ENCODE results near the gene WFIKKN1. TPM values are rescaled to one million over a fixed set of nuclear protein-coding genes. Genes with fewer than 3 reads are reported as not detected.

The WFIKKN1 gene
- total and polyA plus RNA-seq, 2 of the 4 experiments (the other 2 are of a cell fraction) = 0.10 TPM; not detected in 1

DNA sequence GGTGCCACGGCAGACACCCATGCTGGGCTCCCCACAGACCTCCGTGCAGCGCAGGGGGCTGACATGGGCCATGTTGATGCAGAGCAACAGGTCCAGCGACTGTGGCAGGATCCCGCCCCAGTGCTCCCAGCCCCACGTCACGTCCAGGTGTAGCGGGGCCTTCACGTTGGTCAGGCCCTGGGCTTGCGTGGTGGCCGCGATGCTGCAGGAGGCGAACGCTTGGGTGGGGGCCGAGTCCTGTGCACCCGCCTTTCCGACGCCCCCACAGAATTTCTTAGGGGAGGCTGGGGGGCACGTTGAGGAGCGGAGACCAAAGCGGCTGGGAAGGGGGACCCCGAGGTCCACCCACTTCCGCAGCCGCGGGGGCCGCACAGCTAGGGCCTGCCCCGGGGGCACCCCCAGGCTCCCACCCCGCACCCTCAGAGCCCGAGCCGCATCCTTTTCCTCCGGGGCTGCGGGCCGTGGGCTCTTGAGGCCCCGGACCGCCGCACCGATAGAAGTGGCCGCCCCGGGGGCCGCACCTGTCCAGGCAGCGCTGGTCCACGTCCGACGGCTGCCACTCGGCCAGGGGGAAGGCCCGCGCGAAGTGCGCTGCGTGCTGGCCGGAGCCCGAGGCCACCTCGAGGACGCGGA is 4.9 kb downstream of the WFIKKN1 start (continued):
- TF ChIP-seq, protein P1, sequence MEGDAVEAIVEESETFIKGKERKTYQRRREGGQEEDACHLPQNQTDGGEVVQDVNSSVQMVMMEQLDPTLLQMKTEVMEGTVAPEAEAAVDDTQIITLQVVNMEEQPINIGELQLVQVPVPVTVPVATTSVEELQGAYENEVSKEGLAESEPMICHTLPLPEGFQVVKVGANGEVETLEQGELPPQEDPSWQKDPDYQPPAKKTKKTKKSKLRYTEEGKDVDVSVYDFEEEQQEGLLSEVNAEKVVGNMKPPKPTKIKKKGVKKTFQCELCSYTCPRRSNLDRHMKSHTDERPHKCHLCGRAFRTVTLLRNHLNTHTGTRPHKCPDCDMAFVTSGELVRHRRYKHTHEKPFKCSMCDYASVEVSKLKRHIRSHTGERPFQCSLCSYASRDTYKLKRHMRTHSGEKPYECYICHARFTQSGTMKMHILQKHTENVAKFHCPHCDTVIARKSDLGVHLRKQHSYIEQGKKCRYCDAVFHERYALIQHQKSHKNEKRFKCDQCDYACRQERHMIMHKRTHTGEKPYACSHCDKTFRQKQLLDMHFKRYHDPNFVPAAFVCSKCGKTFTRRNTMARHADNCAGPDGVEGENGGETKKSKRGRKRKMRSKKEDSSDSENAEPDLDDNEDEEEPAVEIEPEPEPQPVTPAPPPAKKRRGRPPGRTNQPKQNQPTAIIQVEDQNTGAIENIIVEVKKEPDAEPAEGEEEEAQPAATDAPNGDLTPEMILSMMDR (conservative IDR thresholded peaks at IDR 0.05; ENCODE audit: low read depth, low read length) = no peak
